Thymus (tissue), 11 donors: ENCODE data around the gene SOX6. TPM values are rescaled to one million over a fixed set of nuclear protein-coding genes. Genes with fewer than 3 reads are reported as not detected.

Experiments used
- DNase-seq, 9 donors: peaks; one replicate each; pipeline ENCODE4 v3.0.0-alpha.2; 2013; ENCODE audit warnings: low spot score in 9 of 9, low read depth in 6 of 9, missing footprints in 1 of 9
- H3K27ac ChIP-seq, 2 donors: one replicate each; pipeline ENCODE4 v1.5.1; 2013; ENCODE audit warnings: control low read depth in 1 of 2, low read depth in 1 of 2, low read length in 1 of 2, mild to moderate bottlenecking in 1 of 2, moderate library complexity in 1 of 2
- H3K27me3 ChIP-seq, 2 donors: one replicate each; pipeline ENCODE4 v1.5.1; 2013; ENCODE audit warnings: low read length in 1 of 2; ENCODE audit not compliant: control insufficient read depth in 2 of 2, insufficient read depth in 1 of 2
- H3K36me3 ChIP-seq, 2 donors: one replicate each; pipeline ENCODE4 v1.5.1; 2013; ENCODE audit warnings: low read length in 1 of 2, mild to moderate bottlenecking in 1 of 2, moderate library complexity in 1 of 2; ENCODE audit not compliant: control insufficient read depth in 2 of 2, insufficient read depth in 2 of 2
- H3K4me1 ChIP-seq, 2 donors: one replicate each; pipeline ENCODE4 v1.5.1; 2013; ENCODE audit warnings: low read length in 2 of 2; ENCODE audit not compliant: control insufficient read depth in 2 of 2, insufficient read depth in 2 of 2
- H3K4me3 ChIP-seq, 2 donors: one replicate each; pipeline ENCODE4 v1.5.1; 2013; ENCODE audit warnings: low read length in 2 of 2, control low read depth in 1 of 2, mild to moderate bottlenecking in 1 of 2
- H3K9me3 ChIP-seq, 2 donors: one replicate each; pipeline ENCODE4 v1.5.1; 2013; ENCODE audit warnings: low read length in 1 of 2, mild to moderate bottlenecking in 1 of 2; ENCODE audit not compliant: control insufficient read depth in 2 of 2, insufficient read depth in 1 of 2
- WGBS: extraction: QIAGEN DNeasy Blood & Tissue Kit; methylation state at CpG from one replicate; pipeline ENCODE4 v1.1.7; 2013; 5-methylcytosine and 5-hydroxymethylcytosine counted together
- polyA plus RNA-seq: library from polyadenylated mRNA; stranded (reverse); fragments of 200-250 nt; gene quantifications from one replicate; pipeline ENCODE4 v1.2.3, GENCODE V29; 2013
- total RNA-seq: library from RNA; stranded (reverse); fragments of 120-200 nt; gene quantifications from one replicate; pipeline ENCODE4 v1.2.4, GENCODE V29; 2013
- donor health status: healthy.

Gene SOX6
- total and polyA plus RNA-seq, 2 donors = 1.2 to 3.0 TPM

DNA sequence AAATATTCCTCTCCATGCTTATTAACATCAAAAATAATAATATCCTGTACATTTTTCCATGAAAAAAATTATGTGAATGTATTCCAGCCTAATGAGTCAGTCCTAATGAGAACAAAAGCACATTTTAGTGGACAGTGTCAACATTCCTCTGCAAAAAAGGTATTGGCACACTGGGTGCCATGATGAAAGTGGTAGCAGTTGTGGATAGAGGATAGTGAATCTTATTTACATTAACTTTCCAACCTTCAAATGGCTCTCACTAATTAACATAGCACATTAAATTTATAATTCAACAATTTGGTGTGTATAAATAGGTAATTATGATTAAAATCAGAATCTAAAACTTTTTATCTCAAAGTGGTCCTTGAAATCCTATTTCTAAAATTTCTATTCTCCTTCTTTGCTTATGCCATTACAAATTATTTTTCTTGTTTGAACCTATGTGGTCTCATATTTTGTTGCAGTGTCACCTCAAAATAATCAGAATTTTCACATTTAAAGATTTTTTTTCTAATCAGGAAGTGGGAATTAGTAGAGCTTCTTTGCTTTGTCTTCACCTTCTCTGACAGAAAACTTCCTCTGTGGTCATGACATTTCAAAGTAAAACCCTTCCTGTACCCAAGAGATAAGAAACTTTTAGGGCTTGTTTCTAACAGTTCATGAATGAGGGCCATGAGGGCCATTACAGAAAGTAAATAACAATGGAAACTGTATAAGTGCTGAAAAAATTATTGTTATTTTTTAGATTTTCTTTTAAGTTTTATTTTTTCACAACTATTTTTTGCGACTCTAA is 18.7 kb downstream of the SOX6 start:
- no peaks in the 10 kb centered on the region for H3K27me3 ChIP-seq
- no peaks in the 10 kb centered on the region for H3K36me3 ChIP-seq
- H3K9me3 ChIP-seq = no peaks in the 10 kb centered on the region
- 39% methylated on average over 1 of the region's 1 CpG for WGBS
- H3K4me1 ChIP-seq = no peaks in the 10 kb centered on the region
- no peak overlapping the region for H3K27ac ChIP-seq
- no peak overlapping the region for H3K4me3 ChIP-seq
- DNase-seq = peak in 2 of 9 donors; percentile 7 to 33

DNA sequence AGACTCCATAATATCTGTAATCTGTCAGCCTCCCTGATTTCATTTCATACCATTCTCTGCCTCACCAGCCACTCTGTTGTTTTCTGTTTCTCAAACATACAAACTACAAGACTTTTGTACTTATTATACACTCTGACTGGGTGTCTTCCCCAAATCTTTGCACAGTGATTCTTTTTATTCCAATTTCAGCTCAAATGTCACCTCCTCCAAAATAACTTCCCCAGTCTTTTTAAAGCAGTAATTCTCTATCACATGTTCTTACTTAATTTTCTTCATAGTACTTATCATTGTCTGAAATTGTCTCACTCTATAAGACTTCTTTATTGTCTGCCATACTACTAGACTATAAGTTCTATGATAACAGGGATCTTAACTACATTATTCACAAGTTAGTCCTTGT is 19.6 kb downstream of the SOX6 start:
- Histone ChIP-seq H3K36me3 (no peaks in the 10 kb centered on the region), H3K4me3 (no peak overlapping the region), H3K9me3 (no peaks in the 10 kb centered on the region), H3K27ac (no peak overlapping the region), H3K27me3 (no peaks in the 10 kb centered on the region), H3K4me1 (no peaks in the 10 kb centered on the region)
- no peak for DNase-seq

DNA sequence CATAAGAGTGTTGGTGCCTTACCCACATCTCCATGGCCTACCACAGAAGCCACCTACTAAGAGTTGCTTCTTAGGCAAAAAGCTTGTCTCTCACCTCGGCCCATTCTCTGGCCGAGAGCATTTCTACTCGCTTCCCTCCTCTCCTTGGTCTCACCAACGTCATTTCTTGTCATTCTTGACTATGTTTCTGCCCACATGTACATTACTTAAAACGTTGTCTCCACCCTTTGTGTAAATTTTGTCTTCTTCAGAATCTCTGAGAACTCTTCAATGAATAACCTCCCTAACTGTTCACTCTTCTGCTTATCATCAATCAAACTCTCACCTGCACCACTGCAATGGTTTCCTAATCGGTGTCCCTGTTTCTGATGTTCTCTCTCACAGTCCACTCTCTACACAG is 20.1 kb downstream of the SOX6 start:
- H3K9me3 ChIP-seq = no peaks in the 10 kb centered on the region
- 96% methylated on average over 6 of the region's 6 CpGs for WGBS
- H3K4me3 ChIP-seq = no peak overlapping the region
- H3K4me1 ChIP-seq = no peaks in the 10 kb centered on the region
- DNase-seq = no peak
- no peaks in the 10 kb centered on the region for H3K27me3 ChIP-seq
- H3K27ac ChIP-seq = no peak overlapping the region
- no peaks in the 10 kb centered on the region for H3K36me3 ChIP-seq

DNA sequence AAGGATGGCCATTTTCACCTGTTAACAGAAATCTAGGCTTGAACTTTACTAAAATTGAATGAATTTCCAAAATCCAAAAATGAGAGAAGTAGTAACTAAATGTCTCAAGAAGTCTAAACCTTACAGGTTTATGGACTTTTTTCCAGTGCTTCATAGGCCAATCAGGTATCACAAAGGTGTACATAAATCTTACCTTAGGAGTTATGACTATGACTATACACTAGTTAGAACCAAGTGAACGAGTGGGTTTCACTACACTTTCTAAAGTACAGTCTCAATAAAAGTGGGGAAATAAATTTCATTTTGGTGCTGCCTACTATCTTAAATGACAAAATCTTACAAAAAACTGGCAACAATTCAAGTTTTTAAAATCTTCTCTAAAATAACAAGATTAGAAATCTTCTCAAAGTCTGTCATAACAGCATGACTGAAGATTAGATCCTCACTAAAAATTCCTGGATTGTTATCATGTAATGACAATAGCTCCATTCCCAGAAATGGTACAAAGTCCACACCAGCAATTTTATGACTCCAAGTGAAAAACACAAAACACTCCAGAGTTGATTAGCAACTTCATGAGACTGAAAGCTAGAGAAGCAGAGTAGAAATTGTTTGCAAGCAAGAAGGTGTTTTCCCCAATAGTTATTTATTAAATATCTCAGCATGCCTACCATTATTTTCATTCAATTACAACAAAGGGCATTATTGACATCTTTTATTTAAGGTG is 20.9 kb downstream of the SOX6 start:
- WGBS = 91% methylated on average over 1 of the region's 1 CpG
- Histone ChIP-seq H3K27me3 (no peaks in the 10 kb centered on the region), H3K4me3 (no peak overlapping the region), H3K4me1 (no peaks in the 10 kb centered on the region), H3K36me3 (no peaks in the 10 kb centered on the region), H3K9me3 (no peaks in the 10 kb centered on the region), H3K27ac (no peak overlapping the region)
- DNase-seq = no peak

DNA sequence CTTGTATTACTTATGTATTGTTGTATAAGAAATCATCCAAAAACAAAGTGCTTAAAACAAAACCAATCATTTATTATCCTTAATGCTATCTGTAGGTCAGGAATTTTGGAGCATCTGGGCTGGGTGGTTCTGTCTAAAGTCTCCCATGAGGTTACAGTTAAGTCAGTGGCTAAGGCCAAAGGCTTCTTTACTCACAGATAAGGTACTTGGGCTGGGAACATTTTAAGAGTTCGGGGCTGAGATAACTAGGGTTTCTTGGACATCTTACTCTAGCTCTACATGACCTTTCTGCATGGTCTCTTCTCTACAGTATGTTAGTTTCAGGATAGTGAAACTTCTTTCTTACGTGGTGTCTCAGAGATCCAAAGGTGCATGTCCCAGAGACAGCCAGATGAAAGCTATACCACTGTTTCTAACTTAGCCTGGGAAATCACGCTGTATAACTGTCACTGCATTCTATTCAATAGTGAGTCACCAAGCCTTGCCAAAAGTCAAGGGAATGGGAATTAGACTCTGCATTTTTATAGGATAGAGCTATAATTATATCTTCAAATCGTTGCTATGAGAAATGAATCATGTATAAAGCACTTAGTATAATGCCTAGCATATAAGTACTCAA is 29.6 kb downstream of the SOX6 start:
- Histone ChIP-seq H3K27ac (no peak overlapping the region), H3K27me3 (no peaks in the 10 kb centered on the region), H3K36me3 (no peaks in the 10 kb centered on the region), H3K4me3 (no peak overlapping the region), H3K9me3 (no peaks in the 10 kb centered on the region), H3K4me1 (no peaks in the 10 kb centered on the region)
- DNase-seq = no peak
- 91% methylated on average over 4 of the region's 4 CpGs for WGBS

DNA sequence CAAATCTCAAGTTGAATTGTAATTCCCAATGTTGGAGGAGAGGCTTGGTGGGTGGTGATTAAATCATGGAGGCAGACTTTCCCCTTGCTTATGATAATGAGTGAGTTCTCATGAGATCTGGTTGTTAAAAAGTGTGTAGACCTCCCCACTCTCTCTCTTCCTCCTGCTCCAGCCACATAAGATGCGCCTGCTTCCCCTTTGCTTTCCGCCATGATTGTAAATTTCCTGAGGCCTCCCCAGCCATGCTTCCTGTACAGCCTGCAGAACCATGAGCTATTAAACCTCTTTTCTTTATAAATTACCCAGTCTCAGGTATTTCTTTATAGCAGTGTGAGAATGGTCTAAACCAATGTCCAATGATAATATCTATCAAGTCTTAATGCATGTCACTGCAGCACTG is 34.2 kb downstream of the SOX6 start:
- Histone ChIP-seq H3K27me3 (no peaks in the 10 kb centered on the region), H3K4me3 (no peak overlapping the region), H3K9me3 (no peaks in the 10 kb centered on the region), H3K36me3 (no peaks in the 10 kb centered on the region), H3K27ac (no peak overlapping the region), H3K4me1 (no peaks in the 10 kb centered on the region)
- DNase-seq = no peak
- WGBS = 99% methylated on average over 2 of the region's 2 CpGs

DNA sequence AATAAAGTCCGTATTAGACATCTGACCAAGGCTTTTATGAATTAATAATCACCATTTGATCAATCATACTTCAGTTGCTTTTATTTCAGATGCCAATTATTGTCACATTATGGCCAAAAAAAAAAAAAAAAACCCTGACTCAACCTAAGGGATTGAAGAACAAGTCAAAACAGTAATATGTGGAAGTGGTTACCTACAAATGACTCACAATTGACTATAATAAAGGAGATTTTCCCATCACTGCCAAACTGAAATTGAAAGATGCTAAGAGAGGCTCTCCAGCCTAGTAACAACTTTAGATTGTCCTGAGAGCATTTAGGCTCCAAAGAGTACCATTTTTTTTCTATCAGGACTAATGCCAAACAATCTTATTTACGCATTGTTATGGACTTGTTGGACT is 35.2 kb downstream of the SOX6 start:
- Histone ChIP-seq H3K4me3 (no peak overlapping the region), H3K9me3 (no peaks in the 10 kb centered on the region), H3K27ac (no peak overlapping the region), H3K36me3 (no peaks in the 10 kb centered on the region), H3K27me3 (no peaks in the 10 kb centered on the region), H3K4me1 (no peaks in the 10 kb centered on the region)
- 91% methylated on average over 2 of the region's 2 CpGs for WGBS
- DNase-seq = no peak

DNA sequence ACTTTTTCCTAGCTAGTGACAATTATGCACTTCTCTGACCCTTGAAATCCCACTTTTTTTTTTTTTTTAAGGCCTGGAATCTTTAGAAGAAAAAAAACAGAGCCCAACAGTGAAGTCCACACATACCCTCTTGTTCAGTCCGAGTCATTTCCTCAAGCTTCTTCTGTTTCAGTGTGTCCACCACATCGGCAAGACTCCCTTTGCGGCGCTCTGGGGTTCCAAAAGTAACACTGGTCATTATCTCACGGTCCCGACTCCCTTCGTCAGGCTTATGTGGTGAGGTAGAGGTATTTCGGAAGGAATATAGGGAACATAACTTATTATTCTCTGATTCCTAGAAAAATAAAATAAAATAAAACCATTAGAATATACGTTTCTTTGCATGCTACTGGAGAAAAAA is 38.0 kb downstream of the SOX6 start:
- 96% methylated on average over 9 of the region's 9 CpGs for WGBS

DNA sequence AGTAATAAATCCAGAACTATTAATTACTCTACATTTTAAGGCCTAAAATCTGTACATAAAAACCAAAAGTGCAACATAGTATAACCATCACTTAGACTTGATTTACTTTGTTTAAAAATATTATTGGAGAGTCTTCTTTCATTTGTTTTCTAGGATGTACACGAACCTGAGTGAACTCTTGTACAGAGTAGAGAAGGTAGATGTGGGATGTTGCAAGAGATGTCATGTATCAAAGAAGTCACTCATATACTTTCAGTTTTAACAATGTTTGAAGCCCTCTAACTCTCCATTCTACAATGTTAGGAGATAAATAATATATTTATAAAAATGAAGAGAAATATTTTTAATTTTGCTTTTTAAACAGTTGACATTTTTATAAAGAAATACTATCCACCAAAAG is 38.6 kb downstream of the SOX6 start:
- no peak for DNase-seq
- H3K27ac ChIP-seq = no peak overlapping the region
- no peaks in the 10 kb centered on the region for H3K27me3 ChIP-seq
- no peaks in the 10 kb centered on the region for H3K4me1 ChIP-seq
- H3K36me3 ChIP-seq = no peaks in the 10 kb centered on the region
- WGBS = 98% methylated on average over 1 of the region's 1 CpG
- no peaks in the 10 kb centered on the region for H3K9me3 ChIP-seq
- no peak overlapping the region for H3K4me3 ChIP-seq

More for the DNA sequence above, 38.0 kb downstream of the SOX6 start:
- Histone ChIP-seq H3K27ac (no peak overlapping the region), H3K4me3 (no peak overlapping the region), H3K9me3 (no peaks in the 10 kb centered on the region), H3K27me3 (no peaks in the 10 kb centered on the region), H3K4me1 (no peaks in the 10 kb centered on the region), H3K36me3 (no peaks in the 10 kb centered on the region)
- DNase-seq = no peak
